ENCODE results near the gene RABL2A. TPM values are rescaled to one million over a fixed set of nuclear protein-coding genes. Genes with fewer than 3 reads are reported as not detected.

The RABL2A gene
- total RNA-seq, 3 donors from 2014 or later: 14.2 to 25.1 (median 15.4) TPM

- intact Hi-C loops (cut with DNase I, micrococcal nuclease): no loop called here
- TF ChIP-seq, protein P1, sequence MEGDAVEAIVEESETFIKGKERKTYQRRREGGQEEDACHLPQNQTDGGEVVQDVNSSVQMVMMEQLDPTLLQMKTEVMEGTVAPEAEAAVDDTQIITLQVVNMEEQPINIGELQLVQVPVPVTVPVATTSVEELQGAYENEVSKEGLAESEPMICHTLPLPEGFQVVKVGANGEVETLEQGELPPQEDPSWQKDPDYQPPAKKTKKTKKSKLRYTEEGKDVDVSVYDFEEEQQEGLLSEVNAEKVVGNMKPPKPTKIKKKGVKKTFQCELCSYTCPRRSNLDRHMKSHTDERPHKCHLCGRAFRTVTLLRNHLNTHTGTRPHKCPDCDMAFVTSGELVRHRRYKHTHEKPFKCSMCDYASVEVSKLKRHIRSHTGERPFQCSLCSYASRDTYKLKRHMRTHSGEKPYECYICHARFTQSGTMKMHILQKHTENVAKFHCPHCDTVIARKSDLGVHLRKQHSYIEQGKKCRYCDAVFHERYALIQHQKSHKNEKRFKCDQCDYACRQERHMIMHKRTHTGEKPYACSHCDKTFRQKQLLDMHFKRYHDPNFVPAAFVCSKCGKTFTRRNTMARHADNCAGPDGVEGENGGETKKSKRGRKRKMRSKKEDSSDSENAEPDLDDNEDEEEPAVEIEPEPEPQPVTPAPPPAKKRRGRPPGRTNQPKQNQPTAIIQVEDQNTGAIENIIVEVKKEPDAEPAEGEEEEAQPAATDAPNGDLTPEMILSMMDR (IDR thresholded peaks at IDR 0.05): no peak
- ATAC-seq (no peak), DNase-seq (no peak)
- Histone ChIP-seq H3K9me3 (no peaks in the 10 kb centered on the region), H3K36me3 (ENCODE audit: low read depth) (no peaks in the 10 kb centered on the region), H3K4me3 (no peak overlapping the region), H3K4me1 (ENCODE audit: low read depth) (no peaks in the 10 kb centered on the region)
Observed at GRCh38 chr2:113672326-113672932, 45.4 kb downstream of the RABL2A start.

DNA sequence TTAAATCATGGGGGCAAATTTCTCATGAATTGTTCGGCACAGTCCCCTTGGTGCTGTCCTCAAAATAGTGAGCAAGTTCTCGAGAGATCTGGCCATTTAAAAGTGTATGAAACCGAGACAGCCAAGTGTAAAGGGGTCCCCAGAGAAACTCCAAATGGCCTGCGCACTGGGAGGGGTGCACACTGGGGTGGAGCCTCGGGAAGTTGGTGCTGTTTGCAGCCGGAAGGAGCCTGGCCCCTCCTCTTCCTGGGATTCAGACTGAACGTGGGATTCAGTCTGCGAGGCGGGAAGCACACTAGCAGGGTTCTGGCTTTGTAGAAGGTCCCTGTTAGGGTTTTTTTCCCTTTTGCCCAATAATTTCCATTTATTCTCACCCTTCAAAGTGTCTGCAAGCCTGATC lies 48.8 kb downstream of the RABL2A start:
- H3K36me3 ChIP-seq (ENCODE audit: low read depth): no peaks in the 10 kb centered on the region
- intact Hi-C loops (cut with DNase I, micrococcal nuclease): no loop called here
- no peaks in the 10 kb centered on the region for H3K9me3 ChIP-seq
- ATAC-seq: no peak
- no peak for DNase-seq
- H3K4me3 ChIP-seq: no peak overlapping the region
- TF ChIP-seq, protein P1 (IDR thresholded peaks at IDR 0.05): no peak
- no peaks in the 10 kb centered on the region for H3K4me1 ChIP-seq (ENCODE audit: low read depth)

- no peak overlapping the region for H3K4me3 ChIP-seq
- no peaks in the 10 kb centered on the region for H3K4me1 ChIP-seq (ENCODE audit: low read depth)
- TF ChIP-seq, protein P1 (IDR thresholded peaks at IDR 0.05): no peak
- ATAC-seq (no peak), DNase-seq (no peak)
- H3K9me3 ChIP-seq: no peaks in the 10 kb centered on the region
- H3K36me3 ChIP-seq (ENCODE audit: low read depth): no peaks in the 10 kb centered on the region
- intact Hi-C loops (cut with DNase I, micrococcal nuclease): no loop called here
Observed at GRCh38 chr2:113676623-113677266, 49.7 kb downstream of the RABL2A start.

GRCh38 chr2:113677330-113677729 lies 50.3 kb downstream of the RABL2A start:
- H3K36me3 ChIP-seq (ENCODE audit: low read depth): no peaks in the 10 kb centered on the region
- no peaks in the 10 kb centered on the region for H3K4me1 ChIP-seq (ENCODE audit: low read depth)
- no peak for ATAC-seq
- TF ChIP-seq, protein P1 (IDR thresholded peaks at IDR 0.05): no peak
- no peaks in the 10 kb centered on the region for H3K9me3 ChIP-seq
- H3K4me3 ChIP-seq: no peak overlapping the region
- no peak for DNase-seq
- intact Hi-C loops (cut with DNase I, micrococcal nuclease): no loop called here

GRCh38 chr2:113679457-113679856 lies 52.4 kb downstream of the RABL2A start:
- no peak overlapping the region for H3K4me3 ChIP-seq
- no peak for ATAC-seq
- no peak for DNase-seq
- TF ChIP-seq, protein P1 (IDR thresholded peaks at IDR 0.05): no peak
- no peaks in the 10 kb centered on the region for H3K4me1 ChIP-seq (ENCODE audit: low read depth)
- no peaks in the 10 kb centered on the region for H3K9me3 ChIP-seq
- no peaks in the 10 kb centered on the region for H3K36me3 ChIP-seq (ENCODE audit: low read depth)
- intact Hi-C loops (cut with DNase I, micrococcal nuclease): no loop called here
